ENCODE measurements around the gene PNPT1.
"Not testable (repeated sequence)": the region's sequence is repeated elsewhere in the genome, so short reads cannot be mapped to it uniquely, and the experiment has no call there.

The PNPT1 gene

GRCh38 chr2:55598056-55598795 is 95.4 kb downstream of the PNPT1 start:
- DNase-seq (ENCODE audit: low read depth in 2 of 2) = no peak

DNA sequence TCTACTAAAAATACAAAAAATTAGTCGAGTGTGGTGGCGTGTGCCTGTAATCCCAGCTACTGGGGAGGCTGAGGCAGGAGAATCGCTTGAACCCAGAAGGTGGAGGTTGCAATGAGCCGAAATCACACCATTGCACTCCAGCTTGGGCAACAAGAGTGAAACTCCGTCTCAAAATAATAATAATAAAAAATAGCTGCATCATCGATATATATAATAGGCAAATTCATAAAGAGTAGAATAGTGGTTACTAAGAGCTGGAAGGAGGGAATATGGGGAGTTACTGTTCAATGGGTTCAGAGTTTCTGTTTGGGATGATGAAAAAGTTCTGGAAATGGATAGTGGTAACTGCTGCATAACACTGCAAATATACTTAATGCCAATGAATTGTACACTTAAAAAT is 96.8 kb downstream of the PNPT1 start:
- DNase-seq (ENCODE audit: low read depth in 2 of 2) = not testable (repeated sequence)

GRCh38 chr2:55595536-55595935 is 98.1 kb downstream of the PNPT1 start:
- DNase-seq (ENCODE audit: low read depth in 2 of 2) = no peak

GRCh38 chr2:55592130-55592529 is 101.5 kb downstream of the PNPT1 start:
- DNase-seq (ENCODE audit: low read depth in 2 of 2) = no peak

DNA sequence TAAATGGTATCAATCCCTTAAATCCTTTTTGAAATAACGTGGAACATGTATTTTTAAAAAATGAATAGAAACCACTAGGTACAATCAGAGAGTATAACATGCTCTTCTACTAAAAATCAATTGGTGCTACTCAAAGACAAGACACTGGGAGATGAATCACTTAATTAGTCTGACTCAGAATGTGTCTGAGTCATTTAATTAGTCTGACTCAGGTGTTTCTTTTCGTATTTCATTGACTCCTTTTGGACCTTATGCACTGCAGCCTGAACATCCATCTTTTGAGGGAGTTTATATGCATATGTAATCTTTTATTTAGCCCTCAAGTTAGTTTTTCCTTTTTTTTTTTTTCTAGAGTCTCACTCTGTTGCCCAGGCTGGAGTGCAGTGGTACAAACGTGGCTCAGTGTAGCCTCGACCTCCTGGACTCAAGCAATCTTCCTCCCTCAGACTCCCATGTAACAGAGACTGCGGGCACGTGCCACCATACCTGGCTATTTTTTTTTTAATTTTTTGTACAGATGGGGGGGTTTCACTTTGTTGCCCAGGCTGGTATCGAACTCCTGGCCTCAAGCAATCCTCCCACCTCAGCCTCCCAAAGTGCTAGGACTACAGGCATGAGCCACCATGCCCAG is 102.7 kb downstream of the PNPT1 start:
- DNase-seq (ENCODE audit: low read depth in 2 of 2) = no peak

- DNase-seq (ENCODE audit: low read depth in 2 of 2) = no peak
Measured at GRCh38 chr2:55585451-55586080, 108.1 kb downstream of the PNPT1 start.

Measured in activated CD8-positive, alpha-beta memory T cell treated with anti-CD3 and anti-CD28 coated beads for 4 hours (primary cell).